HEK293 (cell line): ENCODE results near the gene LRRC37A3.
"Not testable (repeated sequence)": the region's sequence is repeated elsewhere in the genome, so short reads cannot be mapped to it uniquely, and the experiment has no call there.

Experiments
- CTCF ChIA-PET: fragments of 350-600 bp; formaldehyde crosslinking; extraction: SDS; loops from one replicate; lab custom pipeline; 2021; ENCODE audit warnings: antibody characterized with exemption; lab: Yijun Ruan, JAX
- POLR2A ChIA-PET: fragments of 300-600 bp; formaldehyde crosslinking; extraction: SDS; loops from one replicate; lab custom pipeline; 2020; ENCODE audit warnings: antibody characterized with exemption, inconsistent platforms; lab: Yijun Ruan, JAX
- H3K27ac ChIP-seq: fragments of 200-500 bp; sonication (Bioruptor generic); 2 replicates; pipeline ENCODE4 v1.5.1; 2014; ENCODE audit warnings: low read depth, low read length, control low read depth, inconsistent platforms; ENCODE audit errors: extremely low read depth
- H3K36me3 ChIP-seq, 2 experiments: fragments of 200-500 bp in 1 of 2; sonication (Bioruptor generic) in 1 of 2; 1 replicate in 1 of 2; 2 replicates in 1 of 2; pipeline ENCODE4 v1.5.1; 2014 to 2017; ENCODE audit warnings: inconsistent platforms in 2 of 2, low read length in 2 of 2; ENCODE audit not compliant: control insufficient read depth in 2 of 2, insufficient read depth in 1 of 2
- H3K4me1 ChIP-seq: fragments of 200-500 bp; sonication (Bioruptor generic); 2 replicates; pipeline ENCODE4 v1.5.1; 2014; ENCODE audit warnings: mild to moderate bottlenecking, low read length, inconsistent platforms; ENCODE audit not compliant: control insufficient read depth, insufficient read depth
- H3K4me3 ChIP-seq: 2 replicates; pipeline ENCODE4 v1.5.1; 2011; ENCODE audit warnings: low read depth, mild to moderate bottlenecking, control low read depth, low read length, moderate library complexity
- H3K9me3 ChIP-seq: fragments of 200-500 bp; sonication (Bioruptor generic); 2 replicates; pipeline ENCODE4 v1.5.1; 2014; ENCODE audit warnings: low read depth, low read length, inconsistent platforms; ENCODE audit not compliant: control insufficient read depth, insufficient read depth
- SP2 ChIP-seq: fragments of 450-650 bp; formaldehyde crosslinking; IDR thresholded peaks from 2 replicates; pipeline ENCODE4 v1.5.1; 2016; ENCODE audit warnings: missing biosample characterization, missing genetic modification characterization
- ZBTB17 ChIP-seq: fragments of 450-650 bp; formaldehyde crosslinking; IDR thresholded peaks from 2 replicates; pipeline ENCODE4 v1.5.1; 2016; ENCODE audit warnings: missing biosample characterization, missing genetic modification characterization
- ZBTB26 ChIP-seq: fragments of 450-650 bp; formaldehyde crosslinking; optimal IDR thresholded peaks from 2 replicates; pipeline ENCODE3; 2016; ENCODE audit warnings: missing biosample characterization, mild to moderate bottlenecking, missing genetic modification characterization
- ZBTB8A ChIP-seq: fragments of 450-650 bp; formaldehyde crosslinking; IDR thresholded peaks from 2 replicates; pipeline ENCODE4 v1.5.1; 2016; ENCODE audit warnings: missing biosample characterization, missing genetic modification characterization
- ZNF335 ChIP-seq: fragments of 450-650 bp; formaldehyde crosslinking; conservative IDR thresholded peaks from 2 replicates; pipeline ENCODE4 v1.5.1; 2016; ENCODE audit warnings: missing biosample characterization, missing genetic modification characterization
- ZNF394 ChIP-seq: fragments of 450-650 bp; formaldehyde crosslinking; IDR thresholded peaks from 2 replicates; pipeline ENCODE4 v1.5.1; 2016; ENCODE audit warnings: missing biosample characterization, missing genetic modification characterization, mild to moderate bottlenecking, moderate library complexity, borderline replicate concordance
- ZNF654 ChIP-seq: fragments of 450-650 bp; formaldehyde crosslinking; IDR thresholded peaks from 2 replicates; pipeline ENCODE4 v1.5.1; 2016; ENCODE audit warnings: low read depth, missing biosample characterization, missing genetic modification characterization
- ZSCAN30 ChIP-seq: fragments of 450-650 bp; IDR thresholded peaks from 2 replicates; pipeline ENCODE4 v1.5.1; 2018; ENCODE audit warnings: missing biosample characterization, mild to moderate bottlenecking, missing genetic modification characterization, moderate library complexity
- ZXDB ChIP-seq: fragments of 450-650 bp; formaldehyde crosslinking; IDR thresholded peaks from 2 replicates; pipeline ENCODE4 v1.5.1; 2016; ENCODE audit warnings: missing biosample characterization, missing genetic modification characterization
- TF ChIP-seq, protein P1 (sequence below): fragments of 450-650 bp; formaldehyde crosslinking; IDR thresholded peaks from 2 replicates; pipeline ENCODE4 v1.5.1; 2016; ENCODE audit warnings: missing biosample characterization, missing genetic modification characterization

Gene LRRC37A3

DNA sequence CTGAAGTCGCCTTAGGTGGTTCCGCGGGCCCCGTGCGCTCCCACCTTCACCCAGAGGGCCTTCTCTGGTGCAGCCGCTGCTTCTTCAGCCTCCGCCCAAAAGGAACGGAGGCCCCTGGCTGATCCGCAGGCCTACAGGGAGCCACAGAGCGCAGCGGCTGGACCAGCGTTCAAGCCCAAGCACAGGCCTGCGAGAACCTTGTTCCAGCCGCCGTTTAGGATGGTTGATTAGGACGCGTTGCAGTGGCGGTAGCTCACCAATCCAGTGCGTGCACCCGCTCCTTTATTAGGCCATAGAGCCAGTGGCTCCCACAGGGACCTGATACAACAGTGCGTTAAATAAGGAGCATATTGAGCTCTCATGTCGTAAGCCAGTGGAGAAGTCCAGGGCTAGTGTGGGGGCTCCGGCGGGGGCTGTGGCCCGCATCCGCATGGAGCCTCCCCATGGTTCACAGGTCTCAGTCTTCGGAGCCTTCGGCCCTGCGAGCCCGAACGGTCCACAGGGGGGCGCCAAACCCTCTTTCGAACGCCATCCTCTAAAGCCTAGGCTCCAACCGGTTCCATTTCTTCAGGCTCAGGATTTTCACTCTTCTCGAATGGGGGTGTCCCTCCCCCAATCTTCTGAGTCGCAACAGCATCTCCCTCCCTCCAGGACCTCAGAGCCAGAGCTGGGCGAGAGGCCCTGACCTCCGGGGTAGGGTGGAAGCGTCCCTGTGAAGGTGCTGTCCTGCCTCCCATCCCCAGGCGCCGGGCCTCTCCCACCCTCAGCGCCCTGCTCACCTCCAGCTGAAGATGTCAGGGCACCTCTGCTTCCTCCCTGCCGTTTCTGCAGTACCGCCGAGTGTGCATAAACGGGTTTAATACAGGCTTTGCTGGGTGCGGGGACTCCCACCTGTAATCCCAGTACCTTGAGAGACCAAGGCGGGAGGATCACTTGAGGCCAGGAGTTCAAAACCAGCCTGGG lies 71.5 kb downstream of the LRRC37A3 start:
- 0 out of 2 replicates have a peak, but pooled peaks have one; percentile 47 for TF ChIP-seq ZSCAN30 (tag by site-specific recombination)
- TF ChIP-seq ZNF654 (tag by site-specific recombination) = peak; percentile 31; the same call in 1 of the 2 replicates
- CTCF ChIA-PET = interaction anchor here (0.7 kb wide), 1 partner anchor 1528 kb away, joined by 3 read pairs; no protein-coding TSS in a partner anchor
- H3K9me3 ChIP-seq, POLR2A ChIA-PET, H3K4me1 ChIP-seq, H3K36me3 ChIP-seq, H3K4me3 ChIP-seq, H3K27ac ChIP-seq: not testable (repeated sequence)

DNA sequence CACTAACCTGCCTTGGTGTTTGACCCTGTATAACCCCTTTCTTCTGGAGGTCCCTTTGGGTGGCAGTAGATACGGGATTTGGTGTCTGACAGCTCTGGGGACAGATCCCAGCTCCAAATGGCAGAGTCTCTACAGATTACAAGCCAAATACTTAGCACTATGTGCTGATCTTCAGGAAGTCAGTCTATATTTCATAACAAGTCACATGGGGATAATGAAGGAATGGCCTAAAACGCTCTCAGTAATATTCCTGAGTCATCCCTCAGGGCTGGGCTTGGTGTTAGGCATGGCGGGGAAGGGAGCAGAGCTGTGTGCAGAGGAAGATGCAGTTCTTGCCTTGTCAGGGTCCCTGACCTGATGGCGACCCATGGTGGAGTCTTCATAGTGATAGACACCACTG lies 72.4 kb downstream of the LRRC37A3 start:
- CTCF ChIA-PET = interaction anchor here (0.6 kb wide), 1 partner anchor 11 kb away, joined by 3 read pairs; no protein-coding TSS in a partner anchor
- POLR2A ChIA-PET, H3K4me1 ChIP-seq, H3K27ac ChIP-seq, H3K36me3 ChIP-seq, H3K4me3 ChIP-seq, H3K9me3 ChIP-seq: not testable (repeated sequence)

GRCh38 chr17:64843918-64844317 lies 75.4 kb downstream of the LRRC37A3 start:
- H3K4me1 ChIP-seq, POLR2A ChIA-PET, H3K9me3 ChIP-seq, H3K4me3 ChIP-seq, H3K36me3 ChIP-seq, H3K27ac ChIP-seq, CTCF ChIA-PET: not testable (repeated sequence)

DNA sequence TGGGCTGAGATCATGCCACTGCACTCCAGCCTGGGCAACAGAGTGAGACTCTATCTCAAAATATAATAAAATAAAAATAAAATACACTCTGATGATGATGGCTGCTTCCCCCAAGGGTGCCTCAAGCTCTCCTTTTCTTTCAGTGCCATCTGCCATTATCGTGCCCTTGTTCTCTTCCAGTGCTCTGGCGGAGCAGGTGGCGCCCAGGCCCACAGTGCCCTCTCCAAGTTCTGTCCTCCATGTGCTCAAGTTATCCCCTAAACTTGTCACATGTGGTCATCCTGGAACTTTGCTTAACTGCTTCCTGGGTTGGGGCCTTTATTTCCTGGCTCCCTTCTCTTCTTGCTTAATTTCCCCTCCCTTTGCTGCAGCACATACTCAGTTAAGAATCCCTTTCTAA lies 76.4 kb downstream of the LRRC37A3 start:
- H3K9me3 ChIP-seq, POLR2A ChIA-PET, CTCF ChIA-PET, H3K4me1 ChIP-seq, H3K36me3 ChIP-seq, H3K4me3 ChIP-seq, H3K27ac ChIP-seq: not testable (repeated sequence)

GRCh38 chr17:64840960-64841359 lies 78.3 kb downstream of the LRRC37A3 start:
- H3K36me3 ChIP-seq, H3K9me3 ChIP-seq, POLR2A ChIA-PET, CTCF ChIA-PET, H3K27ac ChIP-seq, H3K4me1 ChIP-seq, H3K4me3 ChIP-seq: not testable (repeated sequence)

- H3K4me3 ChIP-seq, POLR2A ChIA-PET, H3K9me3 ChIP-seq: not testable (repeated sequence)
These were observed 80.8 kb downstream of the LRRC37A3 start for GRCh38 chr17:64838513-64838912.

DNA sequence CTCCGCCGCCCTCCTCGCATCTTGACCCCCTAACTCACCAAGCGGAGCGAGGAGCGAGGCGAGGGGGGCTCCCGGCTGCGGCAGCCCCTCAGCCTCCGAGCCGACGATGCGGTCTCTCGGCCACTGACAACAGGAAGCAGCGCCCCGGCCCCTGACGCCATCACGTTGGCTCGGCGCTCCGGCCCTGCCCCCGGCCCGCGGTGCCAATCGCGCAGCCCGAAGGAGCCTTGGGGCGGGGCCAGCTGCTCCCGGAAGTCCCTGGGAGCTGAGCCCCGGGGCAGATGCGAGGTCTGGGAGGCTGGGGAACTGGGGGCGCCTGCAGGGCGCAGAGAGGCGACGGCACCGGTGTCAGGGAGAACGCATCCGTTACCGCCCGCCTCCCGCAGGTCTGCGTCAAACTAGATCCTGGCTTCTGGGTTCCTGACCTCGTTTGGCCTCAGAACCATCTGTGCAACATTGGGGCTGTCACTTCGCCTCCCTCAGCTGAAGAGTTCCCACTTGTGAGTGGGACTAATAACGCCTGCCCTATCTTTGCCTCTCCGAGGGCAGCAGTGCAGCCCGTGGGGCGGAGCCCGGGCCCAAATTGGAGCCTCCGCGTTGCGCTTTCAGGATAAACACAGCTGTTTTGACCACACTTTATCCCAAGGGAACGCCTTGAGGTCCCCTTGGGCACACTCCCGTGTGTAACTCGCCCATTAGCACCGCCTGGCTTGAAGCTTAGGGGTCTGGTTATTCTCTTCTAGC lies 82.1 kb downstream of the LRRC37A3 start:
- H3K27ac ChIP-seq, H3K9me3 ChIP-seq, H3K36me3 ChIP-seq, H3K4me1 ChIP-seq, CTCF ChIA-PET: not testable (repeated sequence)
- POLR2A ChIA-PET = interaction anchor here (0.6 to 0.8 kb wide), 2 partner anchors 97 to 139 kb away, joined by 3 read pairs; no protein-coding TSS in a partner anchor
- H3K4me3 ChIP-seq = peak overlapping the region; percentile 53
- peak; percentile 61 for TF ChIP-seq ZNF335 (tag by site-specific recombination)
- TF ChIP-seq ZBTB17 (tag by site-specific recombination) = peak; percentile 61
- TF ChIP-seq, protein P1, sequence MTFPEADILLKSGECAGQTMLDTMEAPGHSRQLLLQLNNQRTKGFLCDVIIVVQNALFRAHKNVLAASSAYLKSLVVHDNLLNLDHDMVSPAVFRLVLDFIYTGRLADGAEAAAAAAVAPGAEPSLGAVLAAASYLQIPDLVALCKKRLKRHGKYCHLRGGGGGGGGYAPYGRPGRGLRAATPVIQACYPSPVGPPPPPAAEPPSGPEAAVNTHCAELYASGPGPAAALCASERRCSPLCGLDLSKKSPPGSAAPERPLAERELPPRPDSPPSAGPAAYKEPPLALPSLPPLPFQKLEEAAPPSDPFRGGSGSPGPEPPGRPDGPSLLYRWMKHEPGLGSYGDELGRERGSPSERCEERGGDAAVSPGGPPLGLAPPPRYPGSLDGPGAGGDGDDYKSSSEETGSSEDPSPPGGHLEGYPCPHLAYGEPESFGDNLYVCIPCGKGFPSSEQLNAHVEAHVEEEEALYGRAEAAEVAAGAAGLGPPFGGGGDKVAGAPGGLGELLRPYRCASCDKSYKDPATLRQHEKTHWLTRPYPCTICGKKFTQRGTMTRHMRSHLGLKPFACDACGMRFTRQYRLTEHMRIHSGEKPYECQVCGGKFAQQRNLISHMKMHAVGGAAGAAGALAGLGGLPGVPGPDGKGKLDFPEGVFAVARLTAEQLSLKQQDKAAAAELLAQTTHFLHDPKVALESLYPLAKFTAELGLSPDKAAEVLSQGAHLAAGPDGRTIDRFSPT (tag by site-specific recombination) = peak; percentile 77
- 0 out of 2 replicates have a peak, but pooled peaks have one; percentile 35 for TF ChIP-seq ZXDB (tag by site-specific recombination)
- peak; percentile 65; the same call in 1 of the 2 replicates for TF ChIP-seq ZNF394 (tag by site-specific recombination)
- TF ChIP-seq SP2 (tag by site-specific recombination) = peak; percentile 65
- TF ChIP-seq ZBTB8A (tag by site-specific recombination) = peak; percentile 62
- peak; percentile 39 for TF ChIP-seq ZBTB26 (tag by site-specific recombination)

More at GRCh38 chr17:64838513-64838912, 80.8 kb downstream of the LRRC37A3 start:
- CTCF ChIA-PET, H3K4me1 ChIP-seq, H3K27ac ChIP-seq, H3K36me3 ChIP-seq: not testable (repeated sequence)
